CD4-positive, alpha-beta T cell treated with Interferon gamma for 1 hour (primary cell): ENCODE measurements around the gene DTX1.

Experiments used
- DNase-seq: peaks from one replicate; pipeline ENCODE4 v3.0.0-alpha.2; 2020

The DTX1 gene

DNA sequence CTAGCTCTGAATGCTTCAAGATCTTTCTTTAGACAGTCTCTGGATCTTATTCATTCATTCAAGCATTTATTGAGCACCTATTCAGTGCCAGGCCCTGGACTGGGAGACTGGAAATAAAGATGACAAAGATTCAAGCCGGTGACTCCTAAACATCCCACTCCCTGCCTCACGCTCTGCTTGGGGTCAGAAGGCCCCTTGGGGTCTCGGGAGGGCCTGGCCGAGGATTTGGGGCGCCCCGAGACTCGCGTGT, 224 bp upstream of the DTX1 start:
- no peak for DNase-seq

- no peak for DNase-seq
Measured at GRCh38 chr12:113057565-113058485, 1.3 kb downstream of the DTX1 start.

GRCh38 chr12:113058553-113058952, 2.0 kb downstream of the DTX1 start:
- no peak for DNase-seq

DNA sequence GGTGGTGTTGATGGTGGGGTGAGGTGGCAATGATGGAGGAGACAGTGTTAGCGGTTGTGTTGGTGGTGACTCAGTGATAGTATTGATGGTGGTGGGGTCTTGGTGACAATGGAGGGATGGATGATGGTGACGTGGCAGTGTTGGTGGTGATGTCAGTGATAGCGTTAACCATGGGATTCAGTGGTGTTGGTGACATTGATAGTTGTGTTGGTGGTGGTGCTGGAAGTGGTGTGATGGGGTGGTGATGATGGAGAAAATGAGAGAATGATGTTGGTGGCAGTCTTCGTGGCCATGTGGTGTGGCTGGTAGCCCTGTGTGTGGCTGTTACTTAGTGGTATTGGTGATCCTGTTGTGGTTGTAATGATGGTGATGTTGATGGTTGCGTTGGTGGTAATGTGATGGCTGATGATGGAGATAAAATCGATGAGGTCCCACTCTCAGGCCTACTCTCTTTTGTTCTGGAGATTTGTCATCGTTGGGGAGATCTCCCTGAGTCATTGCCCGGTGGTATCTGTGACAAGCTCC, 2.6 kb downstream of the DTX1 start:
- no peak for DNase-seq

DNA sequence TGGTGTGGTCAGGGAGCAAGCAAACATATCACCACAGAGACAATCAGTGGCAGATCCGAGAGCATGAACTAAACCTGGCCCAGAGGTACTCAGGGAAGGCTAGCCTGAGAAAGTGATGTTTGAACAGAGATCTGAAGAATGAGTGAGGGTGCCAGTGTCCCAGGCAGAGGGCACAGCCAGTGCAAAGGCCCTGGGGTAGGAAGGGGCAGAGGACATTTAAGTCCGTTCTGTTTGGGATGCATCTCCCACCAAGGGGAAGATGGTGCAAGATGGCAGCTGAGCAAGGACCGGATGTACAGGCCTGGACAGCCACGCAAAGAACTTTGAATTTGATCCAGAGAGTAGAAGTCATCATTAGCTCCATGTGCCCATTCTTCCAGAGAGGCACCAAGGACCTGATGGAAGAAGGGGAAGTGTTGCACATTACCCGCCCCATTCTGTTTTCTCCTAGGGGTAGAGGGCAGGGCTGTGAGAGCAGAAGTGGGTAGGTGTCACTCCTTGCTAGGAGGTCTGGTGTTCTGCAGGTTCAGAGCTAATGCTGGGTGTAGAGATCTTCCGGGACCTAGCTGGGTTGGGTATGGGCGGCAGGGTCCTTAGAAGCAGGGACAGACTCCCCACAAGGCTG, 3.9 kb downstream of the DTX1 start:
- DNase-seq: no peak

DNA sequence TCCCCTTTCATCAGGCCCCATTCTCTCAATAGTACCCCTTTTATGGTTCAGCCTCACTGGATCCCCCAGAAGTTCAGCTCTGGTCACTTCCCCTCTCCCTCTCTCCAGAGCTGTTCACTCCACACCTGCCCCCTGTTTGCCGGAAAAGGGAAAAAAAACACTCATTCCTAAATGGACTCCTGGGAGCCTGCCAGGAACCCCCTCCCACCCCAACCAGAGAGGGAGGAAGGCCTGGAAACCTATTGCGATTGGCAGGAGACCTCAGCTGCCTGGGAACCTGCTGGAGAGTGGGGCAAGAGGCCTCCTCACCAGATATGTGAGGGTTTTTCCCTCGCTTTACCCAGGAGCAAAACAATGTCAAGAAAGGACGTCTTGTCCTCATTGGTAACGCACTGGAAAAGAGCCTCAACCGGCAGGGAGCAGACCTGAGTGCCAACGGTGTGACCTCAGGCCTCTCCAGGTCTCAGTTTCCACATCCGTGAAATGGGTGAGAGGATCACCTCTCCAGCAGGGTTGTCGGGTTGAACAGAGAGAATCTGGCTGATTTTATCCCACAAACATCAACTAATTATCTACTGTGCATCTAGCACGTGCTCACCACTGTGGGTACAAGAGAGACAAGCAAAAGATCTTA, 4.6 kb downstream of the DTX1 start:
- no peak for DNase-seq

DNA sequence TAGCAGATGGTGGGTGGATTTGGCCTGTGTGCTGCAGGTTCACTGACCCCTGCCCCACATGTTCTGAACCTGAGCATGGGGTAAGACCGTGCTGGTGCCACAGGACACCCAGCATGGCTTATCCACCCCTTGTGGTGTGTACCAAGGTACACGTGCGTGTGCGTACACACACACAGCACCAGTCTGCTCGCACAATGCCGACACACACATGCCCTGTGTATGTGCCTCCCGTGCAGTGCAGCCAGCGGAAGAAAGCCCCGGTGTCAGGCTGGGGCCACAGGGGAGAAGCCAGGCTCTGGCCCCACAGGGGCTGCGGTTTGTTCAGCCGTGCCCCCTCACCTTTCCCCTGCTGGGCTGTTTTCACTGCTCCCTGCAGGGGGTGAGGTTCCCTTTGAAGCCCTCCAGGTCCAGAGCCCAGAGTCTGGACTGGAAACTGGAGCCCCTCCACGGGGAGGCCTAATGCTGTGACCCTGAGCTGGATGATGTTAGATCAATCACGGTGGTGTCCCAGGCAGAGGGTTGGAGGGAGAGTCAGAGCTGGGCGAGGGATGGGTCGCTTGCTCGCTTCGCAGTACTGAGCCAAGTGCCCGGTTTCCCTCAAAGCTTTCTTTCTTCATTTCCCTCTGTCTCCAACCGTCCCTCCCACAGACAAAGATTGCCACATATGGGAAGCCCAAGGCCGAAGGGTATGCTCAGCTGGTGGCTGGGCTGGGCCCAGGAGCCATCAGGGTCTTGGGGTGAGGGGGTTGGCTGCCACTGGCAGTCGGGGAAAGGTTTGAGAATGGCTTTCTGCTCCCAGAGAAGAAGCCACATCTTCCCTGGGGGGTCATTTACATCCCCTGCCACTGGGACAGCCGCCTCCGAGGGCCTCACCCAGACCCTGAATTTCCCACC, 6.2 kb downstream of the DTX1 start:
- DNase-seq: no peak

DNA sequence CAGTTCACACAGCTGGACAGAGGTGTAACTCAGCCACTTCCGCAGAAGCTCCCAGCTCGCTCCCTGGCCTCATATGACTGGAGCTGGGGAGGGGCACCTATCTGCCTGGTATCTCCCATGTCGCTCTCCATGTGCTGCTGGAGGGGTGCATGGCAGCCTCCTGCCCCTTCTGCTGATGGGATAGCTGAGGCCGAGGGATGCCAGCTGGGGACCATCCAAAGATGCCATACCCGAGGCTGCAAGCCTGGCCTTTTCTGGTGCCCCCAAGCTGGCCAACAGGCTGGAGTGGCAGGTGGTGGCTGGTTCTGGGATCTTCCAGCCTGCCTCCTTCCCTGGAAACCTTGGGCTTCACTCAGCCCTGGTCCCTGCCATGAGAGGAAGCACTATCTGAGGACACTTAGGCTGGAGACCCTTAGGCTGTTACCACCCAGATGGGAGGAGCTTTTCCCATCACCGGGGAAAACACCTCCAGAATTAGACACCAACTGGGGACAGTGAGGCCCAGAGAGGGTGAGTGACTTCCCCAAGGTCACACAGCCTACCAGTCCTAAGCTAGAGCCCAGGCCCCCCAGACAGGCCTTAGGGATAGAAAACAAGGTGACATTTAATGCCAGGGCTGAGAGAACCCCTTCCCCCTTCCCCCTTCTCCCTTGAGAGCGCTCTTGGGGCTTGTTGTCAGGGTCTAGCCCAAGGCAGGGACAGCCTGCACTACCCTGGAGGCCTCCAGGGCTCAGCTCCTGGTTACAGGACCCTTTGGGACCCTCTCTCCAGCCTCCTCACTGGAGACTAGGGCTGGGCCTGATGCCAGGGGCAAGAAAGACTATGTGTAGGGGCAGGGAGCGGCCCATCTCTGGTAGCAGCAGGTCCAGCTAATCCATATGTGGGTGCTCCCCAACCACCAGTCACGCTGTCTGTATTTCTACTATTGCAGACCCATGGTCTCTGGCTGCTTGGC, 7.1 kb downstream of the DTX1 start:
- DNase-seq: no peak

DNA sequence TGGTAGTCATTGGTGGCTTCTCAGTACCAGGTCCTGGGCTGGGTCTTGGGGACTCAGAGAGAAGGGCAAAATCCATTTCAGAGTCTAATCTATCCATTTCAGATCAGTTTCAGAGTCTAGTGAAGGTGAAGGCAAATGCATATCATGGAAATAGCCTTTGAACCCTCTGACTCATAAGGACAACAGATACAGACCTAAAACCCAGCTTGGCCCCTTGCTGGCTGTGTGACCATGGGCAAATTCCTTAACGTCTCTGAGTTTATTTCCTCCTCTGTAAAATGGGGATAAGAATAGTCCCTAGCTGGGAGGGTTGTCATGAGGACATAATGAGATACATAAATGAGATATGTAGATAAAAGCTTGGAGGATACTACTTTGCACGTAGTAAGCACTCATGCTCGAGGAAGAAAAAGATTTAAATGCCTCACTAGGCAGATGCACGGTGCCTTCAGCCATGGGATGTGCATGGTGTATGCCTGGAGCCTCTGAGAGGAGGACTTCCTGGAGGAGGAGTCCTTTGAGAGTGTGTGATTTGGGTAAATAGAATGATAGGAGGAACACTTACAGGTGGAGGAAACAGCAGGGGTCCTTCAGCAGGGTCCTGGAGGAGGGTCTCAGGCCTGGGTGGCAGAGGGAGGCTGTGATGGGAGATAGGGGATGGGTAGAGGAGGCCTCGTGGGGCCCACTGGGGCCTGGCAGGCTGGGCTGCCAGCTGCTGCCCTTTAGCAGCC, 8.0 kb downstream of the DTX1 start:
- DNase-seq: no peak

- no peak for DNase-seq
Measured at GRCh38 chr12:113065126-113066007, 8.8 kb downstream of the DTX1 start.

GRCh38 chr12:113066813-113067400, 10.4 kb downstream of the DTX1 start:
- DNase-seq: no peak

DNA sequence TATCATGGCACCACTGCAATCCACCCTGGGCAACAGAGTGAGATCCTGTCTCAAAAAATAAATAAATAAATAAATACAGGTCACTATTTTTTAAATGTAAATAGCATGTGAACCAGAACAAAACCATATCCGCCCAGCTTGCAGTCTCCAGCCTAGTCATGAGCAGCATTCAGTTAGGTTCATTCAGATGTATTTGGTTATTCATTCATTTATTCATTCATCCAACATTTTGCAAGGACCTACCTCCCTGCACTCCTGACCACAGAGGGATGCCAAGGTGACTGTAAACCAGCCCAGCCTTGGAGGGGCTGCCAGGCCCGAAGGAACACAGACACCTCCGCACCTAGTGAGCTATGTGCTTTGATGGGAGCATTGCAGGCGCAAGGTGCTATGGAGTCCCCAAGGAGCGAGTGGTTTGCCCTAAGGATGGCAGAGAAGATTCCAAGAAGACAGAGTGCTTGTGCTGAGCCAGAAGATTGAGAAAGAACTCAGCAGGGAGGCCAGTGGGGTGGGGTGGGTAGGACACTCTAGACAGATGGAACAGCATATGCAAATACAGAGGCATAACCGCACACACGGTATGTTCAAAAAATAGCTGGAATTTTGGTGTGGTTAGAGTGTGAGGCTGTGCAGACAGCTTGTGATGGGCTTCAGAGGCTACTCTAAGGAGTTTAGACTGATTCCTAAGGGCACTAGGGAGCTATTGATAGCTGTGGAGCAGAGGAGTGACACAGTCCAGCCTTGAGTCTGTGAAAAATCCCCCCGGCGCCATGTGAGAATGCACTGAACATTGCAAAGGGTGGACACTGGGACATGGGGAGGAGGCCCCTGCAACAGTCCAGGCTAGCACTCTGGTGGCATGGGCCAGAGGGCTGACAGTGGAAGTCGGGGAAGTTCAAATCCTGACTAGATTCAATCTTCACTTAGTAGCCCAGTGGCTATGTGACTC, 11.7 kb downstream of the DTX1 start:
- no peak for DNase-seq

- no peak for DNase-seq
Measured at GRCh38 chr12:113069149-113069548, 12.6 kb downstream of the DTX1 start.

- DNase-seq: no peak
Measured at GRCh38 chr12:113069751-113070116, 13.2 kb downstream of the DTX1 start.

GRCh38 chr12:113070117-113070906, 13.8 kb downstream of the DTX1 start:
- peak; percentile 66 for DNase-seq

GRCh38 chr12:113071135-113072112, 14.9 kb downstream of the DTX1 start:
- no peak for DNase-seq
